GM18873 (cell line): ENCODE measurements around the gene USP35.

Source experiments
- ATAC-seq: cut with Tn5 transposase; IDR thresholded peaks from one replicate; pipeline ENCODE4 v1.9.1; 2021; ENCODE audit warnings: mild to moderate bottlenecking, moderate library complexity, moderate number of reproducible peaks; ENCODE audit not compliant: unreplicated experiment, low FRiP score

USP35 gene

GRCh38 chr11:78194490-78194889, 5.8 kb downstream of the USP35 start:
- ATAC-seq = no peak

DNA sequence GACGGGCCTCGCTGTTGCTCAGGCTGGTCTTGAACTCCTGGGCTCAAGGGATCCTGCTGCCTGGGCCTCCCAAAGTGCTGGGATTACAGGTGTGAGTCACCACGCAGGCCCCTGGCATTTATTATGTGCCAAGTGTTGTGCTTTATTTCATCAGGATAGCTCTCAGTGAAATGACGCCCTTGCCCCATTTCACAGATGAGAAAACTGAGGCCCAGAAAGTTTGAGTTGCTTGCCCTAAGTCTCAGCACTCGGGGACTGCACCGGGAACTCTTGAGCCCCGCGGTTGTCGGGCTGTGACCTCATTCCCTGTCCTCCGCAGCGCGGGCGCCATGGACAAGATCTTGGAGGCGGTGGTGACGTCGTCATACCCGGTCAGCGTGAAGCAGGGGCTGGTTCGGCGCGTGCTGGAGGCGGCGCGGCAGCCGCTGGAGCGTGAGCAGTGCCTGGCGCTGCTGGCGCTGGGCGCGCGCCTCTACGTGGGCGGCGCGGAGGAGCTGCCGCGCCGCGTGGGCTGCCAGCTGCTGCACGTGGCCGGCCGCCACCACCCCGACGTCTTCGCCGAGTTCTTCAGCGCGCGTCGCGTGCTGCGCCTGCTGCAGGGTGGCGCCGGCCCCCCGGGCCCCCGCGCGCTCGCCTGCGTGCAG, 7.3 kb downstream of the USP35 start:
- no peak for ATAC-seq

DNA sequence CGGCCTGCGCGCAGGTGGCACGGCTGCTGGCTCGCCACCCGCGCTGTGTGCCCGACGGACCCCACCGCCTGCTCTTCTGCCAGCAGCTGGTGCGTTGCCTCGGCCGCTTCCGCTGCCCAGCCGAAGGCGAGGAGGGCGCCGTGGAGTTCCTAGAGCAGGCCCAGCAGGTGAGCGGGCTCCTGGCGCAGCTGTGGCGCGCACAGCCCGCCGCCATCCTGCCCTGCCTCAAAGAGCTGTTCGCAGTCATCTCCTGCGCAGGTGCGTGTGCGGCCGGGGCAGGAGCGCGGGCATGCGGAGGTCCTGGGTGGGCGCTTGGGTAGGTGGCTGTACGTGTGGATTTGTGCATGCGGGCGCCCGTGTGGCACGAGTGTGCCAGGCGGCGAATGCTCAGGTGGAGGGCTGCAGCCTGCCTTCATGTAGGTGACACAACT, 8.0 kb downstream of the USP35 start:
- ATAC-seq = no peak

- no peak for ATAC-seq
Measured at GRCh38 chr11:78197816-78198215, 9.1 kb downstream of the USP35 start.

DNA sequence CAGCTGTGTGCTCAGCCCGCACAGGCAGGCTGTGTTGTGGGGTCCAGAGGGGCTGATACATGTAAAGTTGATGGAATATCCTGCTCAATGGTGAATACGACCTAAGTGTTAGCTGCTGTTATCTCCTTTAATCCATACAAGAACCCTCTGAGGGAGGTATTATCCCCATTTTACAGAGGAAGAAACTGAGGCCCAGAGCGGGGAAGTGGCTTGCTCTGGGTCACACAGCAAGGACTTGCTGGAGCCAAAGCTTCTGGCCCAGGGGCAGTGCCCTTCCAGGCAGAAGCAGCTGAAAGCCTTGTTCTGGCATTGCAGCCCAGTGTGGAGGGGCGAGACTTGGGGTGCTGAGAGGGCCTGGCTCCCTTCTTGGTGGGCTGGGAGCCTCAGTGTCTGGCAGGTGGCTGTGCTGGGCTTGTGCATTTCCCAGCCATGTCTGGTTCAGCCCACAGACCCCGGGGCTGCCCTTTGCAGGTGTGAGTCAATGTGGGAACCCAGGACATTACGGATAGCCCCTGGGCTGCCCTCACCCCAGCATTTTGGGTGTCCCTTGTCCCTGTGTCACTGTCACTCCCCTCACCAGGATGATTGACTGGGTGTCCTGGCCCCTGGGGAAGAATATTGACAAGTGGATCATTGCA, 10.4 kb downstream of the USP35 start:
- no peak for ATAC-seq

DNA sequence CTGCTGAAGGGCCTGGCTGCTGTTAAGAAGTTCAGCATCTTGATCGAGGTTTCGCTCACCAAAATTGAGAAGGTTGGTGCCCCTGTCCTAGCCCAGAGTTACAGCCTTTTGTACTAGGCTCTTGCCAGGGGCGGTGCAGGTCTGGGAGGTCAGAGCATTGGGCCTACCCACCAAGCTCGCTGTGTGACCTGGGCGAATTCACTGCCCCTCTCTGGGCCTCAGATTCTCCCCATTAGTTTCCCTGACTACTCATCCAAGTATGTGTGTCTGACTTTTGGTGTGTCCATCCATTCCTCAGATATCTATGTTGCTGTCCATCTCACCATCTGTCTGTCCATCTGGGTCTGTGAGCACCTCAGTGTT, 10.9 kb downstream of the USP35 start:
- ATAC-seq = no peak

- no peak for ATAC-seq
Measured at GRCh38 chr11:78200061-78200460, 11.3 kb downstream of the USP35 start.

- ATAC-seq = no peak
Measured at GRCh38 chr11:78200553-78200952, 11.8 kb downstream of the USP35 start.

GRCh38 chr11:78201096-78201818, 12.5 kb downstream of the USP35 start:
- no peak for ATAC-seq

DNA sequence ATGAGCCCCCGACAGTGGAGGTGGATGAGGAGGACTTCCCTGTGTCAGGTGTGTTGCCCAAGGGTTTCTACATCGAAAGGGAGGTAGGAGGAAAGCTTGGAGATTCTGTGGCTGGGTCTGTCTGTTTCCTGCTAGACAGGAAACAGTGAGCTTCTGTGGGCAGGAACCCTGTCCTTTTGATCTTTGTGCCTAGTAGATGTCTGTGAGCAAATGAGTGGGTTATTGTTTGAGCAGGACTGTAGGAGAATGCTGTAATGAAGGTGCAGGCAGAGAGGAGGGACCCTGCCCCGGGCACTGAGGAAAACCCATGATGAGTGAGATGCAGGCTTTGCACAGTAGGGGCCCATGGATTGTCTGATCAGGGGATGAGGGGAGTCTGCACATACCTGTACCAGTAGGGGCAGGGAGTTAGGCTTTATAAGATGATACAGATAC, 14.0 kb downstream of the USP35 start:
- ATAC-seq = no peak

DNA sequence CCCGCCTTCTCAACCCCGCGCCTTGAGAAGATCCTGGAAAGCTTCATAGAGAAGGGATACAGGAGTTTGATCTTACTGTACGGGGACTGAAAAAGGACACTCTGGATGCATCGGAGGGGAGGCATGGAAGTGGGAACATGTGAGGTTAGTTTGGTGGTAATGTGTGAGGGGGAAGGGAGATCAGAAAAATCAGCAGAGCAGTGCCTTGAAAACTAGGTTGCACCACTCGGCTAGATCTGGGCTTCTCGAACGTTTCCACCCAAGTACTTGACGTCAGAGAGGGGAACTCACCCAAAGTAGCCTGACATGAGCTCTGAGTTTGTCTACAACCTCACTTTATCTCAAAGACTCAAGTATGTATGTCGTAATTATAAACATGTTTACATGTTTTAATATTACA, 14.5 kb downstream of the USP35 start:
- ATAC-seq = no peak

- no peak for ATAC-seq
Measured at GRCh38 chr11:78205256-78205655, 16.5 kb downstream of the USP35 start.

- no peak for ATAC-seq
Measured at GRCh38 chr11:78205691-78206090, 17.0 kb downstream of the USP35 start.

DNA sequence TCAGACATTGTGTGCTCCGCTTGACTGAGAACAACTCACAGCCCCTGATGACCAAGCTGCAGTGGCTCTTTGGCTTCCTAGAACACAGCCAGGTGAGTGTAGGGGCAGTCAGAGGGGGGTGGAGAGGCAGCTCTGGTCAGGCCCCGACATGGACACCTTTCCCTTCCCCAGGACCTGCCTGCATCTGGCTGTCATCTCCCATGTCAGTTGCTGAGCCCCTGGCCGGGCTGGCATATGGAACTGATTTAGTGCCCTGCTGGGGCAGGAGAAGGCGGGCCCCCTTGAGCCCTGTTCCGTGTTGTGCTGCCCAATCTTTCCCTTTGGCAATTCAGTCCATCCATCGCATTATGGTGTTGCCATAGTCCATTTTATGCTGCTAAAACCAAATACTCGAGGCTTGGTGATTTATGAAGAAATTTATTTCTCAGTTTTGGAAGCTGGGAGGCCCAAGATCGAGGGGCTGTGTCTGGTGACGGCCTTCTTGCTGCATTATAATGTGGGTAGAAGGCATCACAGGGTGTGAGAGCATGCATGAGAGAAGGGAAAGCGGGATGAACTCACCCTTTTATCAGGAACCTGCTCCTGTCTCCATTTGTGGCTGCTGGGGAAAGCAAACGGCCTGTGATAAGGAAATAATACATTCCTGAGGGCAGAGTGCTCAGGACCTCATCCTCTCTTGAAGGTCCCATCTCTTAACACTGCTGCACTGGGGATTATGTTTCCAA, 19.0 kb downstream of the USP35 start:
- no peak for ATAC-seq

GRCh38 chr11:78208257-78209165, 19.8 kb downstream of the USP35 start:
- no peak for ATAC-seq

DNA sequence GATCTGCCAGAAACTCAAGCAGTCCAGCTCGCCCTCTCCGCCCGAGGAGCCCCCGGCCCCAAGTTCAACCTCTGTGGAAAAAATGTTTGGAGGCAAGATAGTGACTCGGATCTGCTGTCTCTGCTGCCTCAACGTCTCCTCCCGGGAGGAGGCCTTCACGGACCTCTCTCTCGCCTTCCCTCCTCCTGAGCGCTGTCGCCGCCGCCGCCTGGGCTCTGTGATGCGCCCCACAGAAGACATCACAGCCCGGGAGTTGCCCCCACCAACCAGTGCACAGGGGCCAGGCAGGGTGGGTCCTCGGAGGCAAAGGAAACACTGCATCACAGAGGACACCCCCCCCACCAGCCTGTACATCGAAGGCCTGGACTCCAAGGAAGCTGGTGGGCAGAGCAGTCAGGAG, 20.8 kb downstream of the USP35 start:
- no peak for ATAC-seq

- no peak for ATAC-seq
Measured at GRCh38 chr11:78210000-78210608, 21.4 kb downstream of the USP35 start.

DNA sequence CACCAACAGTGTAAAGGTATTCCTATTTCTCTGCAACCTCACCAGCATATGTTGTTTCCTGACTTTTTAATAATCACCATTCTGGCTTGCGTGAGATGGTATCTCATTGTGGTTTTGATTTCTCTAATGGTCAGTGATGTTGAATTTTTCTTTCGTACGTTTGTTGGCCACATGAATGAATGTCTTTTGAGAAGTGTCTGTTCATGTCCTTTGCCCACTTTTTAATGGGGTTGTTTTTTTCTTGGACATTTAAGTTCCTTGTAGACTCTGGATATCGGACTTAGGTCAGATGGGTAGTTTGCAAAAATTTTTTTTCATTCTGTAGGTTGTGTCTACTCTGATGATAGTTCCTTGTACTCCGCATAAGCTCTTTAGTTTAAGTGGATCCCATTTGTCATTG, 22.8 kb downstream of the USP35 start:
- ATAC-seq = no peak

DNA sequence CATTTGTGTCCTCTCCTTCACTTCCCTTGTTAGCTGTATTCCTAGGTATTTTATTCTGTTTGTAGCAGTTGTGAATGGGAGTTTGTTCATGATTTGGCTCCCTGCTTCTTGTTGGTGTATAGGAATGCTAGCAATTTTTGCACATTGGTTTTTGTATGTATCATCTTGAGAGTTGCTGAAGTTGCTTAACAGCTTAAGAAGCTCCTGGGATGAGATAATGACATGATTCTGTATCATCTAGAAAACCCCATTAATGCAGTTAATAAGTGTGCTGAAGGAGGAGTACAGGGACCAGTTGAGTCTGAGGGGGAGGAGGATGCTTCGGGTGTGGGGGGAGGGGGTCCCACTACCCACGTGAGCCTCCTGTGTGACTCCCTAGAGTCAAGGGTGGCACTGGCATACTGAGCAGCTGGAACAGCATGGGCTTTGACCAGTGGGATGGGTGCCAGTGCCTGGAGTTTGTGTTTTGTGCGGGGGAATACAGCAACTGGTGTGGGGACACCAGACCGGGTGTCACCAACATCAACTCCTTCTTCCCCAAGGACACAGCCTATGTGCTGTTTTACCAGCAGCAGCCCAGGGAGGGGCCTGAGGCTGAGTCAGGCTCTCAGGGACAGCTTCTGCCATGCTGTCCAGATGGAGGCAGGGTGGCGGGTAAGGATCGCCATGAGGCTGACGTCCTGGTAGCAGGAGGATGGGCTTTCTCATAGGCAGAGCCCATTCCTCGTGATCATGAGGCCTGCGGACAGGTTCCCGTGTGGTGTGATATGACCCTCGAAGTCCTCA, 24.1 kb downstream of the USP35 start:
- no peak for ATAC-seq
